Body of pancreas (tissue), 4 donors: ENCODE results near the gene DCUN1D1. TPM values are rescaled to one million over a fixed set of nuclear protein-coding genes. Genes with fewer than 3 reads are reported as not detected.

ENCODE experiments used
- ATAC-seq: fragments of 150-250 bp; one replicate; pipeline ENCODE4 v1.9.1; 2016
- DNase-seq, 4 donors: peaks; one replicate each; pipeline ENCODE4 v3.0.0-alpha.2; 2019
- H3K27ac ChIP-seq, 4 donors: fragments of 200-600 bp; sonication (generic); 1 replicate in 3 of 4; 2 replicates in 1 of 4; pipeline versions ENCODE4 v1.5.1 to v1.6.1; 2016 to 2019; ENCODE audit warnings: mild to moderate bottlenecking in 1 of 4, mixed read lengths in 1 of 4, moderate library complexity in 1 of 4
- H3K27me3 ChIP-seq, 2 donors: fragments of 200-600 bp; sonication (generic); one replicate each; pipeline ENCODE4 v1.6.0; 2016; ENCODE audit warnings: mild to moderate bottlenecking in 1 of 2
- H3K36me3 ChIP-seq, 2 donors: fragments of 200-600 bp; sonication (generic); replicated peaks in 1 of 2; 2 replicates each; pipeline ENCODE4 v1.5.1; 2016; ENCODE audit warnings: low read depth in 2 of 2; ENCODE audit not compliant: insufficient read depth in 1 of 2
- H3K4me1 ChIP-seq: fragments of 200-600 bp; sonication (generic); one replicate; pipeline ENCODE4 v1.6.0; 2016
- H3K4me3 ChIP-seq, 2 donors: fragments of 200-600 bp; sonication (generic); 1 replicate in 1 of 2; 2 replicates in 1 of 2; pipeline ENCODE4 v1.5.1; 2016 to 2019
- H3K9me3 ChIP-seq, 3 donors: fragments of 200-600 bp; sonication (generic); 1 replicate in 2 of 3; 2 replicates in 1 of 3; pipeline ENCODE4 v1.5.1; 2016
- POLR2A ChIP-seq, 3 donors: fragments of 450-650 bp; IDR thresholded peaks; one replicate each; pipeline ENCODE4 v1.6.1; 2016; ENCODE audit warnings: antibody characterized with exemption in 3 of 3, mild to moderate bottlenecking in 2 of 3
- WGBS, 2 donors: methylation state at CpG; one replicate each; pipeline ENCODE4 v1.1.5; 2017; 5-methylcytosine and 5-hydroxymethylcytosine counted together
- intact Hi-C: fragments of 100-400 bp; cut with DNase I; formaldehyde crosslinking; loops from one replicate; pipeline ENCODE4 v1.15.1; 2023
- total RNA-seq, 2 donors: library from RNA; depleted of rRNA; stranded (reverse); fragments of >200 nt; gene quantifications; one replicate each; pipeline ENCODE4 v1.1.0, GENCODE V29; 2016
- TF ChIP-seq, protein P1 (sequence below), 7 experiments: fragments of 450-650 bp in 4 of 7; fragments of 200-600 bp in 3 of 7; sonication (generic) in 3 of 7; IDR thresholded peaks; one replicate each; pipeline ENCODE4 v1.5.1; 2016 to 2019; ENCODE audit warnings: antibody characterized with exemption in 7 of 7

DCUN1D1 gene
- total RNA-seq, 2 donors from 2014 or later = 4.6 to 10.9 TPM

DNA sequence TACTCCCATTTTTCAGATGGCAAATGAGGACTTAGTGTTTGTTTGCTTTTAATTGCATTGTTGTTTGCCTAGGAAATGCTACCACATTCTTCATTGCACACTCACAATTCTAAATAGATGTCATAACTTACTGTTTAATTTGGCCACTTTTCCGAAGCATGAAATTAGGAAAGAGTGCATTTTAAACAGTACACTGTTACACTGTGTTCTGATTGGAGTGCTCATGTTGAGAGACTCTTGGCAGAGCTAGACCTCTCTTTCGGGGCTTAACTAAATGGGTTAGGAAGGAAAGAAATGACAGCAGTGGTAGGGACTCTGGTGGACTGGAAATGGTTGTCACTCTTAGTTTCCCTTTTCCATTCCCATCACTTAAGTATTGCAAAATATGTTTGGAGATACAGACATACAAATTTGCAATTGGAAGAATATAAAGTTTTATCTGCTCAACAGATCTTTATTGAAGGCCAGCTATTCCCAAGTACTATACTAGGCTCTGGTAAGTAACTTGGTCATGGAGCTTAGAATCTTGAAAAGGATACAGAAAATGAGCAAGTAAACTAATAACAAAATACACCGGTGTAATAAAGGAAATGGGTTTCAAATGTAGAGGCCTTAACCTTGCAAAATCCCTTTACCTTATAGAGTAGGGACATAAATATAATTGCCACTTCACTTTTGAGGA, 90.2 kb downstream of the DCUN1D1 start:
- Histone ChIP-seq H3K27ac (no peak overlapping the region), H3K27me3 (no peaks in the 10 kb centered on the region), H3K4me1 (no peaks in the 10 kb centered on the region), H3K4me3 (no peak overlapping the region), H3K36me3 (peaks cover 0 to 9% of the 10 kb centered on the region in 2 donors), H3K9me3 (no peaks in the 10 kb centered on the region)
- TF ChIP-seq POLR2A (IDR thresholded peaks at IDR 0.05) = no peak
- TF ChIP-seq, protein P1, sequence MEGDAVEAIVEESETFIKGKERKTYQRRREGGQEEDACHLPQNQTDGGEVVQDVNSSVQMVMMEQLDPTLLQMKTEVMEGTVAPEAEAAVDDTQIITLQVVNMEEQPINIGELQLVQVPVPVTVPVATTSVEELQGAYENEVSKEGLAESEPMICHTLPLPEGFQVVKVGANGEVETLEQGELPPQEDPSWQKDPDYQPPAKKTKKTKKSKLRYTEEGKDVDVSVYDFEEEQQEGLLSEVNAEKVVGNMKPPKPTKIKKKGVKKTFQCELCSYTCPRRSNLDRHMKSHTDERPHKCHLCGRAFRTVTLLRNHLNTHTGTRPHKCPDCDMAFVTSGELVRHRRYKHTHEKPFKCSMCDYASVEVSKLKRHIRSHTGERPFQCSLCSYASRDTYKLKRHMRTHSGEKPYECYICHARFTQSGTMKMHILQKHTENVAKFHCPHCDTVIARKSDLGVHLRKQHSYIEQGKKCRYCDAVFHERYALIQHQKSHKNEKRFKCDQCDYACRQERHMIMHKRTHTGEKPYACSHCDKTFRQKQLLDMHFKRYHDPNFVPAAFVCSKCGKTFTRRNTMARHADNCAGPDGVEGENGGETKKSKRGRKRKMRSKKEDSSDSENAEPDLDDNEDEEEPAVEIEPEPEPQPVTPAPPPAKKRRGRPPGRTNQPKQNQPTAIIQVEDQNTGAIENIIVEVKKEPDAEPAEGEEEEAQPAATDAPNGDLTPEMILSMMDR (IDR thresholded peaks at IDR 0.05) = no peak
- intact Hi-C loops = no loop called here
- DNase-seq (no peak), ATAC-seq (no peak)
- 71 to 88% methylated on average over 3 of the region's 3 CpGs for WGBS, 2 donors

Other genes starting within 250 kb of the DCUN1D1 start
- 100 to 1,000 TPM in 1 of 2 donors, 10 to 100 TPM in 1; 30.1 to 125 TPM for gene ATP11B, start 187.0 kb downstream of the DCUN1D1 start, total RNA-seq
- 10 to 100 TPM; 50.8 to 63.9 TPM for gene MCCC1, start 119.0 kb upstream of the DCUN1D1 start, total RNA-seq
- 1 to 10 TPM; 1.3 to 2.6 TPM for gene LAMP3, start 182.2 kb upstream of the DCUN1D1 start, total RNA-seq